GM19193 (cell line): Measurements from ENCODE around the gene ZSCAN5B.
"Not testable (repeated sequence)": the region's sequence is repeated elsewhere in the genome, so short reads cannot be mapped to it uniquely, and the experiment has no call there.

Experiments used
- POLR2A ChIP-seq: IDR thresholded peaks from 4 replicates; pipeline ENCODE4 v1.6.1; 2011; ENCODE audit not compliant: insufficient read depth, insufficient read length; ENCODE audit errors: extremely low read depth

The ZSCAN5B gene

GRCh38 chr19:56197646-56198045, at the start of gene ZSCAN5B:
ZSCAN5B (minus strand) TSS chr19:56197783; CDS start chr19:56193052, 4,731 bp downstream.
- not testable (repeated sequence) for TF ChIP-seq POLR2A

DNA sequence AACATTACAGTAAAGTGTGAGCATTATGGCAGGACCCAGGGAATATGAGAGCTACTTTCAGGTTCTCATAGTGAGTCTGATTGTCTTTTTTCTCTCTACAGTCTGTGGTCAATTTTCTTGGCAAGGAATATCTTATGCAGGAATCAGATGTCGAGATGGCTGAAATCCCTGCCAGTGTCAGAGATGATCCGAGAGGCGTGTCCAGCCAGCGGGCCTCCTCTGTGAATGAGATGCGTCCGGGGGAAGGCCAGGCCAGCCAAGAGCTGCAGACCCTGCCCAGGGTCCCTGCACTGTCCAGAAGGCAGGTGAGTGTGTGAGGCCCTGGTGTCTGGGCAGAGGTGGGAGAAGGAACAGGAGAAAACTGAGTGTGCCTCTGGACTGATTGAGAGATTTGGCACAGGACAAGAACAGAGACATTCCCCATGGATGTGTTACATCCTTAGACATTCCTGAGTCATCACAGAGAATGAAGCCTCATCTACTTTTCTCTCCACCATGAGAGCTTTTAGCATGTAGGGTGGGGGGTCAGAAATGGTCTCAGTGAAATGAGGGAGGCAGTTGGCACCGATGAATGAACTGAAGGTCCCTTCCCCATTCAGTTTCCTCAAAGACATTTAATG, 47.6 kb upstream of the ZSCAN5B start:
- TF ChIP-seq POLR2A: no peak

DNA sequence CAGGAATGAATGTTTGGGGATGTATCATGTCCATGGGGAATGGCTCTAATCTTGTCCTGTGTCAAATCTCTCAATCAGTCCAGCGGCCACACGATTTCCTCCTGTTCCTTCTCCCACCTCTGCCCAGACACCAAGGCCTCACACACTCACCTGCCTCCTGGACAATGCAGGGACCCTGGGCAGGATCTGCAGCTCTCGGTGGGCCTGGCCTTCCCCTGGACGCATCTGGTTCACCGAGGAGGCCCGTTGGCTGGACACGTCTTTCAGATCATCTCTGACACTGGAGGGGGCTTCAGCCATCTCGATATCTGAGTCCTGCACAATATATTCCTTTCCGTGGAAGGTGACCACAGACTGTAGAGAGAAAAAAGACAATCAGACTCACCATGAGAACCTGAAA, 25.9 kb upstream of the ZSCAN5B start:
- TF ChIP-seq POLR2A: no peak

GRCh38 chr19:56222901-56223300, 25.3 kb upstream of the ZSCAN5B start:
- TF ChIP-seq POLR2A: no peak

DNA sequence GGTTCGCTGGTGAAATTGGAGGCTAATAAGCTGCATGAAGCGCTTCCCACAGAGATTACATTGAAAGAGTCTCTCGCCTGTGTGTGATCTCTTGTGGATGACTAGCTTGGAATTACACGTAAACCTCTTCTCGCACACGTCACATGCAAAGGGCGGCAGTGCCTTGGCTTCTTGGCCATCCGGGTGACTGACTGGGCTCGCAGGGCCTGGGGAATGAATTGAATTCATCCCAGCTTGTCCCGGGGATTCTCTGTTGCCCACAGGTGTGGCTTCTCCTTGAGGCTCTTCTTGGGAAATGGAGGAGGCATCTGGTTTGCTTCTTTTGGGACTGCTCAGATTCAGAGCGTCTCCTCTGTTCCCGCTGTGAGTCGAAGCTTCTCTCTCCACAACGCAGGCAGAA, 24.3 kb upstream of the ZSCAN5B start:
- TF ChIP-seq POLR2A: no peak

GRCh38 chr19:56218961-56219360, 21.4 kb upstream of the ZSCAN5B start:
- TF ChIP-seq POLR2A: no peak

GRCh38 chr19:56217039-56217949, 19.7 kb upstream of the ZSCAN5B start:
- no peak for TF ChIP-seq POLR2A

DNA sequence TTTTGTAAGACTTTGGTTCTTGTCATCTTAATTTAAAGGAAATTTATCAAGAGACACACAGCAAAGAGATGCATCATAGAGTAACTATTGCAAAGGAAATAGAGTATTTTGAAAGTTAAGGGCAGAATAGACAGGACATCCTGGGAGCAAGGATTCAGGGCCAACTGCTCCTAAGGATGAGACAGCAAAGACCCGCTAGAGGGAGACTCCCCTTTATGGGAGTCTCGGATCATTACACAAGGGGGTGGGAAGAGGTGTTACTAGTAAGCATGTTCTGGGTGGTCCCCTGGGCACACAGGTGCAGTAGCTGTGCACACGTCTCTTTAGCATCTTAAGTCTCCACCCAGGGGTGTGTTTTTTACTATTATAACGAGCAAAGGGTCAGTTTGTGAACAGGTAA, 14.1 kb upstream of the ZSCAN5B start:
- no peak for TF ChIP-seq POLR2A

- no peak for TF ChIP-seq POLR2A
These were observed 11.5 kb upstream of the ZSCAN5B start for GRCh38 chr19:56209091-56209490.

DNA sequence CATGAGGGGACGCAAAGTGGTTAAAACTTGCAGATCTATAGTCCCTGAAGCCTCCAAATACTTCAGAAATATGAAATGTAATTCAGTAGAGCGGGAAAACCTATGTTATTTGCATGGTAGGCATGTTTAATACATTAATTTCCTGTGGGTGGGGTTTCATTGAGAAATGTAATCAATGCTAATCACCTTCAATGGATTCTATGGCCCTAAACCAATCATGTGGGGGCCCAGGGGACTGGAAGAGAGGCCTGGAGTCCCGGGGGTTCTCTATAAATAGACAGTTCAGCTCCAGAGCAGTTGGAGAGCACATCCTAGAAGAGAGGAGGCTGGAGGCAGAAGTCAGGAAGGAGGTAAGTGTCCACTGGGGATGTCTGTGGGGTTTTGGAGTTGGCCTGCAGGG, 4.4 kb upstream of the ZSCAN5B start, which contains the start of gene ZSCAN5C:
TSS of gene ZSCAN5C (plus strand) at position 301 of the 400 bp plus-strand sequence. CDS start 3,641 bp downstream, outside the sequence.
- TF ChIP-seq POLR2A: no peak

DNA sequence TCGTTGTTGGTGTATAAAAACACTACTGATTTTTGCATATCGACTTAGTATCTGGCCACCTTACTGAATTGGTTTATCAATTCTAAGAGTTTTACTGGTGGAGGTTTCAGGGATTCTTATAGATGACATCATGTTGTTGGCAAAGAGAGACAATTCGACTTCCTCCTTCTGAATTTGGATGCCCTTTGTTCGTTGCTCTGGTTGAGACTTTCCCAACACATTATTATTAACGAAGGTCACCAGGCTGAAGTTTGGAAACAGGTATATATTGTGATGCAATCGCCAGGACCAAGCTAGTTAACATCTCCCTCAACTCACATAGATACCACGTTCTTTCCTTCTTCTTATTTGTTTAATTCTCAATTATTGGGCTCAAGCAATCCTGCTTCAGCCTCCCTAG, 2.1 kb upstream of the ZSCAN5B start:
- no peak for TF ChIP-seq POLR2A

DNA sequence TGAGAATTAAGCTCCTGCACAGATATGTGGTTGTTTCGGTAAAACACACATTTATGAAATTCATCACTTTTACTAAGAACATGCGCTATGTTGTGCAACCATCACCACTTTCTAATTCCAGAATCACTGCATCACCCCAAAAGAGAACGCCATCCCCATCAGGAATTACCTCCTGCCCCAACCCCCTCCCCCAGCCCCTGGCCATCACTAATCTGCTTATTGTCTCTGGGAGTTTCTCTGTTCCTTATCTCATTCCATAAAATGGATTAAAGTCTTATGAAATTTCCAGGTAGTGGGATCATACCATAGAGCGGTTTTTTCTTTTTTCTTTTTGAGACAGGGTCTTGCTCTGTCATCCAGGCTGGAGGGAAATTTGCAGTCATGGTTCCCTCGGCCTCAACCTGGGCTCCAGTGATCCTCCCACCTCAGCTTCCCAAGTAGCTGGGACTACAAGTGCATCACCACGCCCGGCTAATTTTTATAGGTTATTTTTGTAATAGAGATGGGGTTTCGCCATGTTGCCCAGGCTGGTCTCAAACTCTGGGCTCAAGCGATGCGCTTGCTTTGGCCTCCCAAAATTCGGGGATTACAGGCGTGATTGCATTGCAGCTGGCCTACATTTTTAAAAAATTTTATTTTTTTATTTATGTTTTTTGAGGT, 3.5 kb downstream of the ZSCAN5B start:
- TF ChIP-seq POLR2A: no peak

DNA sequence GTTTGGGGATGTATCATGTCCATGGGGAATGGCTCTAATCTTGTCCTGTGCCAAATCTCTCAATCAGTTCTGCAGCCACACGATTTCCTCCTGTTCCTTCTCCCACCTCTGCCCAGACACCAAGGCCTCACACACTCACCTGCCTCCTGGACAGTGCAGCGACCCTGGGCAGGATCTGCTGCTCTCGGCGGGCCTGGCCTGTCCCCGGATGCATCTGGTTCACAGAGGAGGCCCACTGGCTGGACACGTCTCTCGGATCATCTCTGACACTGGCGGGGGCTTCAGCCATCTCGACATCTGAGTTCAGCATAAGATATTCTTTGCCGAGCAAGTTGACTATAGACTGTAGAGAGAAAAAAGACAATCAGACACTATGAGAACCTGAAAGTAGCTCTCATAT, 5.9 kb downstream of the ZSCAN5B start:
- TF ChIP-seq POLR2A: no peak

DNA sequence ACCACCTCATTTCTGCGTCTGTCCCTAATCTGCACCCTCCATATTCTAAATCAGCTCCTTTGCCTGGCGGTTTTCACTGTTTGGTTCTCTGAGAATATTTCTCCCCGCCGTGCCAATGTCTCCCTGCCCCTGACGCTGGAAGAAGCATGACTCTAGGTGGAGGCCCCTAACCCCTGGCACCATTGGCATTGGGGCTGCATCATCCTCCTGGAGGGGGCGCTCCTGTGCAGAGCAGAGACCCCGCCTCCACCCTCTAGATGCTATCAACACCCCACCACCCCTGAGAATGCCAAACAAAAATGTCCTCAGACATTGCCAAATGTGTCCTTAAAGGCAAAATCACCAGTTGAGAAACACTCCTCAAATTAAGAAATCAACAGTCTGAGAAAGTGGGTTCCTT, 6.5 kb downstream of the ZSCAN5B start:
- no peak for TF ChIP-seq POLR2A

- no peak for TF ChIP-seq POLR2A
These were observed 7.8 kb downstream of the ZSCAN5B start for GRCh38 chr19:56189785-56190184.
